ENCODE results near the gene EVX2. TPM values are rescaled to one million over a fixed set of nuclear protein-coding genes. Genes with fewer than 3 reads are reported as not detected.
A peak's percentile ranks its signal among the peaks of the same experiment; 100 is the strongest.

Gene EVX2
- total RNA-seq, 5 donors from 2014 or later (not counting 1 experiment from before 2014, with no cell fraction given), result not detected

DNA sequence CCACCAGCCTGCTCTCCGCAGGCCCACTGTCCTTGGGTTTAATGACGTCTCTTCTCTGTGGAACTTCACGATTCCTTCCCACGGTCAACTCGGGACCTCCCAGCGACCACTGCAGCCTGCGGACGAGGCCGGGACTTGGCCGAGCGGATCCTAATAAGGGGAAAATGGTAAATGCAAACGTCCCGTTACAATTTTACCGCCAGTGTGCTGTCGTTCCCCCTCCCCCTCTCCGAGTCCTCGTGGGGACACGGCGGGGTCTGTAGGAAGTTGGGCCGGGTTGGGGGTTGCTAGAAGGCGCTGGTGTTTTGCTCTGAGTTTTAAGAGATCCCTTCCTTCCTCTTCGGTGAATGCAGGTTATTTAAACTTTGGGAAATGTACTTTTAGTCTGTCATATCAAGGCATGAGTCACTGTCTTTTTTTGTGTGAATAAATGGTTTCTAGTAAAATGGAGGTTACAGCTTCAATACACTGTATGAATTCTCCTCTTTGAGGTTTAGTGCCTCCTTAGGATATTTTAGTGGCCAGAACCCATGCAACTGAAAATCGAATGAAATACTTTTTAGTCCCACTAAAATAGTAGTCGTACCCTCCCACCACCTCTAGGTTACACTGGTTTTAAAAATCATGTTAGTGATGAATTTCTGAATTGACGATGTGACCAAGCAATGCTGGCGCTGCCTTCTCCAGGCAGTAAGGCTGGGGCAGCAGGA lies 25.6 kb upstream of the EVX2 start:
- no peak for ATAC-seq (replicated peaks in 1 of 4)
- 0% methylated on average over 1 of the region's 26 CpGs for WGBS (ENCODE audit: insufficient coverage)
- H3K36me3 ChIP-seq (ENCODE audit: control insufficient read depth in 2 of 2, extremely low read depth in 1 of 2, insufficient read depth in 1 of 2, low read length in 1 of 2), result no peaks in the 10 kb centered on the region
- peaks cover 4 to 20% of the 10 kb centered on the region in 2 experiments for H3K4me1 ChIP-seq (ENCODE audit: control insufficient read depth in 1 of 2, extremely low read depth in 1 of 2, insufficient read depth in 2 of 2, low read length in 2 of 2)
- H3K27me3 Mint-ChIP-seq, result peaks cover 65 to 83% of the 10 kb centered on the region in 2 donors
- H3K9me3 Mint-ChIP-seq, result no peaks in the 10 kb centered on the region
- ChIA-PET CTCF (interaction anchor here in 1 of 2 donors (2.0 kb wide), 1 partner anchor 18 kb away, joined by 6 read pairs; no protein-coding TSS in a partner anchor), POLR2A (interaction anchor here in 1 of 2 donors (0.6 kb wide), 1 partner anchor 14 kb away, joined by 7 read pairs; no protein-coding TSS in a partner anchor)
- peak overlapping the region in 1 of 2 donors; percentile 21 for H3K27ac Mint-ChIP-seq
- no peaks in the 10 kb centered on the region for H3K9me3 ChIP-seq
- peaks cover 30 to 35% (median 30%) of the 10 kb centered on the region in 3 donors for H3K4me1 Mint-ChIP-seq
- no peak for DNase-seq
- peak overlapping the region in 2 of 3 donors; percentile 42 to 46 for H3K4me3 Mint-ChIP-seq
- H3K27ac ChIP-seq (ENCODE audit: low read length), result no peak overlapping the region
- H3K27me3 ChIP-seq (replicated peaks in 1 of 2; ENCODE audit: control insufficient read depth in 2 of 2, extremely low read depth in 1 of 2, insufficient read depth in 2 of 2, low read length in 1 of 2), result peaks cover 24 to 77% of the 10 kb centered on the region in 2 experiments
- H3K36me3 Mint-ChIP-seq, result no peaks in the 10 kb centered on the region
- H3K4me3 ChIP-seq (ENCODE audit: control insufficient read depth in 1 of 2, extremely low read depth in 1 of 2, low read length in 1 of 2), result peak overlapping the region in 1 of 2 donors; percentile 2

DNA sequence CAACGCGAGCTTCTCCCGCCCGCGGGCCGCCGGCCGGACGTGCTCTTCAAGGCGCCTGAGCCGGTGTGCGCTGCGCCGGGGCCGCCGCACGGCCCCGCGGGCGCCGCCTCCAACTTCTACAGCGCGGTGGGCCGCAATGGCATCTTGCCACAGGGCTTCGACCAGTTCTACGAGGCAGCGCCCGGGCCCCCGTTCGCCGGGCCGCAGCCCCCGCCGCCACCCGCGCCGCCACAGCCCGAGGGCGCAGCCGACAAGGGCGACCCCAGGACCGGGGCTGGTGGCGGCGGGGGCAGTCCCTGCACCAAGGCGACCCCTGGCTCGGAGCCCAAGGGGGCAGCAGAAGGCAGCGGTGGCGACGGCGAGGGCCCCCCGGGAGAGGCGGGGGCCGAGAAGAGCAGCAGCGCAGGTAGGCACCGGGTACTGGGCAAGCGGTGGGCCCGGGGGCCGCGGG lies 24.0 kb upstream of the EVX2 start:
- Histone ChIP-seq H3K4me3 (ENCODE audit: control insufficient read depth in 1 of 2, extremely low read depth in 1 of 2, low read length in 1 of 2) (no peak overlapping the region), H3K9me3 (no peaks in the 10 kb centered on the region), H3K36me3 (ENCODE audit: control insufficient read depth in 2 of 2, extremely low read depth in 1 of 2, insufficient read depth in 1 of 2, low read length in 1 of 2) (no peaks in the 10 kb centered on the region), H3K27ac (ENCODE audit: low read length) (no peak overlapping the region), H3K4me1 (ENCODE audit: control insufficient read depth in 1 of 2, extremely low read depth in 1 of 2, insufficient read depth in 2 of 2, low read length in 2 of 2) (peaks cover 4 to 22% of the 10 kb centered on the region in 2 experiments), H3K27me3 (replicated peaks in 1 of 2; ENCODE audit: control insufficient read depth in 2 of 2, extremely low read depth in 1 of 2, insufficient read depth in 2 of 2, low read length in 1 of 2) (peaks cover 29 to 79% of the 10 kb centered on the region in 2 experiments)
- peaks cover 30 to 39% (median 34%) of the 10 kb centered on the region in 3 donors for H3K4me1 Mint-ChIP-seq
- ATAC-seq (replicated peaks in 1 of 4) (no peak), DNase-seq (no peak)
- no peaks in the 10 kb centered on the region for H3K36me3 Mint-ChIP-seq
- CTCF ChIA-PET, result interaction anchor here in 1 of 2 donors (0.7 kb wide), 1 partner anchor 1237 kb away, joined by 4 read pairs; no protein-coding TSS in a partner anchor
- no peaks in the 10 kb centered on the region for H3K9me3 Mint-ChIP-seq
- H3K27ac Mint-ChIP-seq, result no peak overlapping the region
- POLR2A ChIA-PET, result no interaction called here
- peaks cover 66 to 82% of the 10 kb centered on the region in 2 donors for H3K27me3 Mint-ChIP-seq
- no peak overlapping the region for H3K4me3 Mint-ChIP-seq
- WGBS (ENCODE audit: insufficient coverage), result 6% methylated on average over 46 of the region's 59 CpGs

DNA sequence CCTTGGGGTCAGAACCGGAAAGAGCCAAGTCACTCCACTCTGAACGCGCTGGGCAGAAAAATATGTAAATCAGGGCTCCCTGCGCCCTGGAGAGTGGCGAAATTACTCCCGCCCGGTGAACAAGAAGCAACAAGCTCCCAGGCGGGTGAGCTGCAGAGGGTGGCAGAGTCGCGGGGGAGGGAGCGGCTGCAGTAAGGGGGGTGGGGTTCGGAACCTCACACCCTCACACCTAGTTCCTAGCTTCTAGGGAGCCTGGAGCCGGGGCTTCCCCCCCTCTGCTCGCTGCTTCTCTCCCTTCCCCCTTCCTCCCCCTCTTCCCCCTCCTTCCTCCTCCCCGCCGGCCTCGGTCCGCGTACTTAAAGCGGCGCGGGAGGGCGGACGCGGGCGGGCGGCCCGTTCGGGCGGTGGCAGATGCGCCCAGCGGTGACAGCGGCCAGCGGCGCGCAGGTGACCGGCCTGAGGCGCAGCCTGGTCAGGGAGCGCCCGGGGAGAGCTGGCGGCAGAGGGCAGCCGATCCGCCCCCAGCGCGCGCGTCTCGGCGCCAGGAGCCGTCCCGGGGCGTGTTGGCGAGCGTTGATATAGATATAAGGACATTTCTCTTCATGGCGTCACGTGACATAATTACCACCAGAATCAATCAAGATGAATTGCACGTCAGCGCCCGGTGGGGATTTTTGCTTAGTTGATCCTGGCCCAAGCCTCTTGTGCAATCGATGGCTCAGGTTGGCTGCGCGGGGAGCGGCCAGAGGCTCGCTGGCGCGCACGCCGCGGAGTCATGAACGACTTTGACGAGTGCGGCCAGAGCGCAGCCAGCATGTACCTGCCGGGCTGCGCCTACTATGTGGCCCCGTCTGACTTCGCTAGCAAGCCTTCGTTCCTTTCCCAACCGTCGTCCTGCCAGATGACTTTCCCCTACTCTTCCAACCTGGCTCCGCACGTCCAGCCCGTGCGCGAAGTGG lies 23.1 kb upstream of the EVX2 start, which contains the start of gene HOXD11:
Gene HOXD11 (plus strand): TSS at position 700 of the 959 bp plus-strand sequence. CDS start 76 bp downstream, at position 776.
- DNase-seq, result no peak
- ChIA-PET CTCF (interaction anchor here in 1 of 2 donors (0.7 kb wide), 1 partner anchor 464 kb away, joined by 3 read pairs; no protein-coding TSS in a partner anchor), POLR2A (no interaction called here)
- Mint-ChIP-seq H3K27me3 (peaks cover 70 to 82% of the 10 kb centered on the region in 2 donors), H3K36me3 (no peaks in the 10 kb centered on the region), H3K9me3 (no peaks in the 10 kb centered on the region), H3K4me3 (peak within 1 kb of the TSS; percentile 26 to 68 (median 60)), H3K4me1 (peaks cover 30 to 39% (median 34%) of the 10 kb centered on the region in 3 donors), H3K27ac (peak within 1 kb of the TSS in 1 of 2 donors; percentile 57)
- WGBS (ENCODE audit: insufficient coverage), result 10% methylated on average over 62 of the region's 85 CpGs
- Histone ChIP-seq H3K27ac (ENCODE audit: low read length) (no peak within 1 kb of the TSS), H3K27me3 (replicated peaks in 1 of 2; ENCODE audit: control insufficient read depth in 2 of 2, extremely low read depth in 1 of 2, insufficient read depth in 2 of 2, low read length in 1 of 2) (peaks cover 35 to 75% of the 10 kb centered on the region in 2 experiments), H3K36me3 (ENCODE audit: control insufficient read depth in 2 of 2, extremely low read depth in 1 of 2, insufficient read depth in 1 of 2, low read length in 1 of 2) (no peaks in the 10 kb centered on the region), H3K9me3 (no peaks in the 10 kb centered on the region), H3K4me1 (ENCODE audit: control insufficient read depth in 1 of 2, extremely low read depth in 1 of 2, insufficient read depth in 2 of 2, low read length in 2 of 2) (peaks cover 4 to 22% of the 10 kb centered on the region in 2 experiments), H3K4me3 (ENCODE audit: control insufficient read depth in 1 of 2, extremely low read depth in 1 of 2, low read length in 1 of 2) (peak within 1 kb of the TSS in 1 of 2 donors; percentile 46)
- ATAC-seq (replicated peaks in 1 of 4), result peak in 2 of 4 experiments; percentile 23 to 50

DNA sequence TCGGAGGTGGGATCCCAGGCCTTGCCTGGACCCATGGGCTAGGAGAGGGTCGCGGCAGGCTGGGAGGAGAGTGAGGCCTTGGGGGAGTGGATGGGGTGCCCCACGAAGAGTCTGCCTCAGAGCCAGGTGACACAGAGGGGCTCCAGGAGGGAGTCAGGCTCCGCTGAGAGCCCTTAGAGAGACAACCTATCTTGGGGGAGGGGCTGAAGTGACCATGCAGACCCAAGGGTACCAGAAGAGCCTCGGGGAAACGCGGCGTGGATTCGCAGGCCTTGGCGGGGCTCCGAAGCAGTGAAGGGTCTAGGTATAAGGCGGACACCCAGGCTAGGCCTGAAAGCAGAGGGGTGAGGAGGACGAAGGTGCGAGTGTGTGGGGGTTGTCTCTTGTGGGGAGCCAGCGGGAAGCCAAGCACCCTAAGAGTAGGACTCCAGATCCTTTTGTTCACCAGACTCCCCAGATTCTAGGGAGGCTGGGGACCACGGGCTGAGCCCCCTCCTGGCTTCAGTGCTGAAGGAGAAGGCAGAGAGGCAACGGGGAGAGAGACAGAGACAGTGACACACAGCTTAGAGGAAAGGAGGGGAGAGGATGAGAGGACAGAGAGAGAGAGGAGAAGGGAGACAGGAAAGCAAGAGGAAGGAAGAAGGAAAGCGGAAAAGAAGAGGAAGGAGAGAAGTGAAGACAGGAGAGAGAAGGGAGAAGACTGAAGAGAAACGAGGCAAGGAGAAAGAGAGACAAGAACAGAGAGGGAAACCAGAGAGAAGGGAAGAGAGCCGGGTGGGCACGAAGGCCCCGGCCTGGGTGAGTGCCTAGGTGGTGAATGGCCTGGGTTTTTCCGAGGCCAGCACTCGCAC lies 22.2 kb upstream of the EVX2 start:
- Mint-ChIP-seq H3K4me1 (peaks cover 26 to 39% (median 30%) of the 10 kb centered on the region in 3 donors), H3K4me3 (peak overlapping the region; percentile 26 to 68 (median 60)), H3K27ac (peak overlapping the region in 1 of 2 donors; percentile 44), H3K27me3 (peaks cover 74 to 82% of the 10 kb centered on the region in 2 donors), H3K9me3 (no peaks in the 10 kb centered on the region), H3K36me3 (no peaks in the 10 kb centered on the region)
- no peaks in the 10 kb centered on the region for H3K36me3 ChIP-seq (ENCODE audit: control insufficient read depth in 2 of 2, extremely low read depth in 1 of 2, insufficient read depth in 1 of 2, low read length in 1 of 2)
- no peak for DNase-seq
- POLR2A ChIA-PET, result interaction anchor here in 1 of 2 donors (0.6 kb wide), 1 partner anchor 709 kb away, joined by 3 read pairs; no protein-coding TSS in a partner anchor
- no peaks in the 10 kb centered on the region for H3K9me3 ChIP-seq
- H3K4me3 ChIP-seq (ENCODE audit: control insufficient read depth in 1 of 2, extremely low read depth in 1 of 2, low read length in 1 of 2), result no peak overlapping the region
- no peak for ATAC-seq (replicated peaks in 1 of 4)
- peaks cover 4 to 18% of the 10 kb centered on the region in 2 experiments for H3K4me1 ChIP-seq (ENCODE audit: control insufficient read depth in 1 of 2, extremely low read depth in 1 of 2, insufficient read depth in 2 of 2, low read length in 2 of 2)
- H3K27ac ChIP-seq (ENCODE audit: low read length), result no peak overlapping the region
- peaks cover 43 to 76% of the 10 kb centered on the region in 2 experiments for H3K27me3 ChIP-seq (replicated peaks in 1 of 2; ENCODE audit: control insufficient read depth in 2 of 2, extremely low read depth in 1 of 2, insufficient read depth in 2 of 2, low read length in 1 of 2)
- CTCF ChIA-PET, result no interaction called here
- 11% methylated on average over 20 of the region's 25 CpGs for WGBS (ENCODE audit: insufficient coverage)

DNA sequence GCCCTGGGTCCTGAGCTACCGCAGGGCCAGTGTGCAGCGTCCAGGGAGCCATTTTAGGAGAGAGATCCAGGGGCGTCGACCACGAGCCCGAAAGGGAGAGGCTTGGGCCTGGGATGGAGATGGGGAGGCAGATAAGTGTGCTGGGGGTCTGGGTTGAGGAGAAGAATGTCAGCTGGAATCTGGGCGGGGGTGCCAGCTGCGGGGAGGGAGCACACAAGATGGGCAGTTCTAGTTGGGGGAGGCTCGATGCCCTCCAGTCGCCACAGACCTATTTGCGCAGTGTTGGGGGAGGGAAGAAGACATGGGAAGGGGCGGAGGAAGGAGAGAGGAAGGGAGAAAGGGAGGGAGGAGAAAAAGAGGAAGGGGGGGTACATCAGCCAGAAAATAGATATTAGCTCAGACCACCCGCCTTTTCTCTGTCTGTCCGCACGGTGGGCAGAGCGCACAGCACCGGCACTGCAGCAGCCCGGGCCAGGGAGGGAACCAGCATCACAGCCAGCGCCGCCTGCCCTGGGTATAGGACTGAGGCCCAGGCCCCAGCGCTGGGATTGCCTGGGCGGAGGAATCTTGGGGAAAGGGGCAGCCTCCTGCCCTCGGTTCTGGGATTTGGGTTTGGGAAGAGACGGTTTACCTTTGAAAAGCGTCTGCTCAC lies 21.4 kb upstream of the EVX2 start:
- H3K4me1 Mint-ChIP-seq, result peaks cover 26 to 39% (median 30%) of the 10 kb centered on the region in 3 donors
- ATAC-seq (replicated peaks in 1 of 4), result no peak
- Histone ChIP-seq H3K9me3 (no peaks in the 10 kb centered on the region), H3K4me3 (ENCODE audit: control insufficient read depth in 1 of 2, extremely low read depth in 1 of 2, low read length in 1 of 2) (no peak overlapping the region), H3K27ac (ENCODE audit: low read length) (no peak overlapping the region), H3K36me3 (ENCODE audit: control insufficient read depth in 2 of 2, extremely low read depth in 1 of 2, insufficient read depth in 1 of 2, low read length in 1 of 2) (no peaks in the 10 kb centered on the region), H3K27me3 (replicated peaks in 1 of 2; ENCODE audit: control insufficient read depth in 2 of 2, extremely low read depth in 1 of 2, insufficient read depth in 2 of 2, low read length in 1 of 2) (peaks cover 39 to 84% of the 10 kb centered on the region in 2 experiments), H3K4me1 (ENCODE audit: control insufficient read depth in 1 of 2, extremely low read depth in 1 of 2, insufficient read depth in 2 of 2, low read length in 2 of 2) (peaks cover 4 to 18% of the 10 kb centered on the region in 2 experiments)
- 14% methylated on average over 24 of the region's 25 CpGs for WGBS (ENCODE audit: insufficient coverage)
- H3K27ac Mint-ChIP-seq, result no peak overlapping the region
- ChIA-PET POLR2A (interaction anchor here in 1 of 2 donors (0.6 kb wide), 1 partner anchor 709 kb away, joined by 3 read pairs; no protein-coding TSS in a partner anchor), CTCF (no interaction called here)
- peaks cover 74 to 82% of the 10 kb centered on the region in 2 donors for H3K27me3 Mint-ChIP-seq
- H3K9me3 Mint-ChIP-seq, result no peaks in the 10 kb centered on the region
- H3K4me3 Mint-ChIP-seq, result peak overlapping the region in 1 of 3 donors; percentile 68
- no peaks in the 10 kb centered on the region for H3K36me3 Mint-ChIP-seq
- no peak for DNase-seq
